ENCODE data around the gene TFAP2E.

Gene TFAP2E

GRCh38 chr1:35573198-35574124, at the start of gene TFAP2E:
Gene TFAP2E, plus strand, starts transcription at chr1:35573314. Its CDS starts 264 bp downstream, at chr1:35573578.
- no peak within 1 kb of the TSS for H3K27ac Mint-ChIP-seq
- peak; percentile 35 for ATAC-seq
- no peak within 1 kb of the TSS for H3K4me3 Mint-ChIP-seq
- no peaks in the 10 kb centered on the region for H3K36me3 Mint-ChIP-seq
- peaks cover 24% of the 10 kb centered on the region for H3K4me1 Mint-ChIP-seq
- no peaks in the 10 kb centered on the region for H3K9me3 Mint-ChIP-seq
- peaks cover 17% of the 10 kb centered on the region for H3K27me3 Mint-ChIP-seq

DNA sequence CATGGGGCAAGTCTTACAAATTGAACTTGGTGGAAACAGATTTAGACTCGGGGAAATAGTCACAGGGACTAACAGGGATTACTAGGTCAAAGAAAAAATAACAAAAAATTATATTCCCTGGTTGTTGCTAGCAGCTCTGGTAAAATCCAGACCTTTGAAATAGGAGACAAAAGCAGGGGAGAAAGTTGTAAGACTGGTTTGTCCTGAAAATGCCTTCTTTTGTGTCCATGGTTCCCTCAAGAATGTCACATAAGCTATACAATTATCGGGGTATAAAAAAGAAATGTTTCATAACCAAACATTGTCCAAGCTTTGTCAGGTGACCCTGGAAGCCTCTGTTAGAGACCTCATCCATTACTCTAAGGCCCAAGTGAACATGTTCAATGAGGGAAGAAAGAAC, 49.0 kb upstream of the TFAP2E start:
- Mint-ChIP-seq H3K27ac (no peak overlapping the region), H3K36me3 (peaks cover 54% of the 10 kb centered on the region)

DNA sequence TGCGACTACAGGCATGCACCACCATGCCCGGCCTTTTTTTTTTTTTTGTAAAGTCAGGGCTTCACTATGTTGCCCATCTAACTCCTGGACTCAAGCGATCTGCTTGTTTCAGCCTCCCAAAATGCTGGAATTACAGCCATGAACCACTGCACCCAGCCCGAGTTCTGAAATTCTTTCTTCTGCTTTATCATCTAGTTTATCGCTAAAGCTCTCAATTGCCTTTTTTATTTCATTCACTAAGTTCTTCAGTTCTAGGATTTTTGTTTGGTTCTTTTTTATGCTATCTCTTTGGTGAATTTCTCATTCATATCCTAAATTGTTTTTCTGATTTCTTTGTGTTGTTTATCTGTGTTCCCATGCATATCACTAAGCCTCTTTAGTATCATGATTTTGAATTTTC, 42.9 kb upstream of the TFAP2E start:
- Mint-ChIP-seq H3K36me3 (peaks cover 58% of the 10 kb centered on the region), H3K27me3 (no peaks in the 10 kb centered on the region), H3K4me3 (no peak overlapping the region), H3K27ac (no peak overlapping the region), H3K9me3 (peaks cover 15% of the 10 kb centered on the region), H3K4me1 (no peaks in the 10 kb centered on the region)
- no peak for ATAC-seq

More for the DNA sequence above, 49.0 kb upstream of the TFAP2E start:
- H3K4me1 Mint-ChIP-seq, result no peaks in the 10 kb centered on the region
- H3K9me3 Mint-ChIP-seq, result peaks cover 12% of the 10 kb centered on the region
- no peaks in the 10 kb centered on the region for H3K27me3 Mint-ChIP-seq
- no peak for ATAC-seq
- no peak overlapping the region for H3K4me3 Mint-ChIP-seq

DNA sequence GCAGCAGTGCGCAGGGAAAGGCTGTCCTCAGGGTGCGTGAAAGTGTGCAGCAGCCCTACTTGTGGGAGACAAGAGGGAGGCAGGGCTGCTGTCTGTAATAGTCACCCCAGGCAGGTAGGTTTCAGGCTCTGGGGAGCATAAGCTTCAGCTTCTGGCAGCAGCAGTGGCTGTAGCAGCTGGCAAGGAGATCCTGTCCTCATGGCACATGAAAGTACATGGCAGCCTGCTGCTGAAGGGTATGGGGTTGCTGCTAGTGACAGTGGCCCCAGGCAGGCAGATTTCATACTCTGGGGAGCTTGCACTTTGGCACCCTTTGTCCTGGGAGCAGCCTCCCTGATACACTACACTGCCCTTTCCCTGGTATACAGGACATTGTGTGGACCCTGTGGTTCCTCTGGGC, 42.2 kb upstream of the TFAP2E start:
- ATAC-seq, result no peak
- no peaks in the 10 kb centered on the region for H3K27me3 Mint-ChIP-seq
- H3K4me3 Mint-ChIP-seq, result no peak overlapping the region
- no peak overlapping the region for H3K27ac Mint-ChIP-seq
- H3K9me3 Mint-ChIP-seq, result peaks cover 15% of the 10 kb centered on the region
- H3K36me3 Mint-ChIP-seq, result peaks cover 66% of the 10 kb centered on the region
- H3K4me1 Mint-ChIP-seq, result peaks cover 7% of the 10 kb centered on the region

DNA sequence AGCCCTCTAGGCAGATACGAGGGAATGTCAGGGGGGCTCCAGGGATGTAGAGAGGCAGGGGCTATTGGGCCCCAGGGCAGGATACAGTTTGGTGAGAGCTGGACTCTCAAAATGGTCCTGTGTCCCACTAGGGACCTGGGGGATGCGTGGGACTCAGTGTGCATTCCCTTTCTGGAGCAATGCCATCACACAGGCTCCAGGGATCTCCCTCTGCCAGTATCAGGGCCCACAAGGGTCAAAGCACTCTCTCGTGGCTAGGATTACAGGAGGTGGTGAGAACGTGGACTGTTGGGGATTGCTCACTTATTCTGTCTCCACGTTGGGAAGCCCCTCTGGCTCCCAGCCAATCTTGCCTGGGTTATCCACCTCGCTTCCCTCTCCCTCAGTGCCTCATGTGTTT, 41.7 kb upstream of the TFAP2E start:
- H3K27me3 Mint-ChIP-seq, result no peaks in the 10 kb centered on the region
- peaks cover 9% of the 10 kb centered on the region for H3K4me1 Mint-ChIP-seq

DNA sequence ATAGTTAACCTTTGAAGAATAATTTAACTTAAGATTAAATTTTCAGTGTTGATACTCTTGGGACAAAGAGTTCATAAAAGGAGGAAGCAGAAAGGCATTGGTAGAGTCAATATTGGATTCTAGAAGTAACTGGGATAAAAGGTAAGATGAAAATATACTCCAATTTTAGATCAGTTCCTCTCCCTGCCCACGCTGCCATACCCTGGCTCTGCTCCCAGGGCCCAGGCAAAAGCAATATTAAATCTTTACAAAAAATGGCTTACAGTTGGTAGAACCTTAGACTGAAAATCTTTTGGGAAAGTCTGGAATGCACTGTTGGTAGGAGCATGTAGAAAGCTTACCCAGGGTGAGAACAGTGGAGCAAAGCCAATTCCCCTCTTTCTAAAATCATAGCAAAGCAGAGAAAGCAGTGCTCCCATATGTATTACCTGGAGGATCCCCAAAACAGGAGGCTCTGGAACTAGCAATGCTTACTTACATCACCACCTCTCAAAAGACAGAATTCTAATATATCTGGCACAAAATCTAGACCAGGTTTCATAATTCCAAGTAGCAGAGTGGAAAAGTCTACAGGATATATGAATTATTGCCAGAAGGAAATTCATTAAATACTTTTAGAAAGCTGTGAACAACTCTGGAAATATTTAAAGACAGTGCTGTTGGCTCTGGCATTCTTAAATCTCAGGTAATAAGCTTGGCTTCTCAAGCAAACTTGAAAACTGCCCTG, 40.5 kb upstream of the TFAP2E start:
- Mint-ChIP-seq H3K27me3 (no peaks in the 10 kb centered on the region), H3K4me3 (no peak overlapping the region), H3K9me3 (peaks cover 12% of the 10 kb centered on the region), H3K27ac (no peak overlapping the region), H3K36me3 (peaks cover 55% of the 10 kb centered on the region), H3K4me1 (peaks cover 14% of the 10 kb centered on the region)
- no peak for ATAC-seq

More for the DNA sequence above, 41.7 kb upstream of the TFAP2E start:
- H3K9me3 Mint-ChIP-seq, result peaks cover 15% of the 10 kb centered on the region
- no peak overlapping the region for H3K27ac Mint-ChIP-seq
- peaks cover 68% of the 10 kb centered on the region for H3K36me3 Mint-ChIP-seq
- no peak overlapping the region for H3K4me3 Mint-ChIP-seq
- ATAC-seq, result no peak

DNA sequence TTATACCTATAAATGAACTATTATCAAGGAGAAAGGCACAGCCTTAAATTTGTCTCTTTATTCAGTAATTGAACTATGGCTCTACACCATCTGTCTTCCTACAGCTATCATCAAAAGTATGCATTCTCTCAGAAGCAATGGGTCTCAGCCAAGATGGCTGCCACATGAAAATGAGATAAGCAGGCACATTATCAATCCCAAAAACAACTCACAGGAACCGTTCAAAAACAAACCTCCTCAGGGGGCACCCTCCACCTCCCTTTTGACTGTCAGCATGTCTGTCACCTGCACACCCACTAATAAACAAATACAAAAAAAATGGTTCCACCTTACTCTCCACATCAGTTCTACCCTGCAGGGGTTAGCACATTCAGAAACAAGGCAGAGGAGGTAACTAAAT, 39.5 kb upstream of the TFAP2E start:
- Mint-ChIP-seq H3K4me1 (peaks cover 18% of the 10 kb centered on the region), H3K4me3 (no peak overlapping the region)

GRCh38 chr1:35535243-35535642, 37.9 kb upstream of the TFAP2E start:
- Mint-ChIP-seq H3K27me3 (no peaks in the 10 kb centered on the region), H3K27ac (no peak overlapping the region), H3K9me3 (peaks cover 3% of the 10 kb centered on the region), H3K36me3 (peaks cover 41% of the 10 kb centered on the region), H3K4me1 (peaks cover 35% of the 10 kb centered on the region), H3K4me3 (no peak overlapping the region)
- ATAC-seq, result no peak

More for the DNA sequence above, 39.5 kb upstream of the TFAP2E start:
- Mint-ChIP-seq H3K27me3 (no peaks in the 10 kb centered on the region), H3K27ac (no peak overlapping the region), H3K36me3 (peaks cover 47% of the 10 kb centered on the region), H3K9me3 (peaks cover 10% of the 10 kb centered on the region)
- ATAC-seq, result no peak

DNA sequence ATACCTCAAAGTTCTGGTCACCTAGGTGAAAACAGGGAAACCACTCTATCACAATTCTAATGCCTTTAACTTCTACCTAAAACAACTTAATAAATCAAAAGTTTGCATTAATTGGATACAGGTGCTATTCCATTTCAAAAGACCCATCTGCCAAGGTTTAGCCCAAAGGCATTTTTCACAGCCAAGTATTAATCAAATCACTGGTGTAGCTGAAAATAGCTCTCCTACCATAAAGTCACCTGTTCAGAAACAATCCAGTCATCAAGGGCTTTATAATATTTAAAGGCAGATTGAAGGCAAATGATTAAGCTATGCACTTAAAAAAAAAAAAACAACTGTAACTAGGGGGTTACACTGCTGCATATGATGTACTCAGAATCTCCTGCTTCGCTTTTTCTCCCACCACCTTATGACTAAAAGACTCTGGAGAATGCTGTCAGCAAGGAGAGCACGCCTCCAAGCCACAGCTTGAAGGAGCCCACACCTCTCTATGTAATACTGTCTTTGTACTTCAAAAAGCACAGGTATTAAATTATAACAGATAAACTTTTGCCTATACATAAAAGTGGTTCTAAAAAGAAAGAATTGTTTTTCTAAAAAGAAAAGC, 36.5 kb upstream of the TFAP2E start:
- no peak overlapping the region for H3K27ac Mint-ChIP-seq
- H3K9me3 Mint-ChIP-seq, result no peaks in the 10 kb centered on the region
- no peak for ATAC-seq
- H3K4me1 Mint-ChIP-seq, result peaks cover 39% of the 10 kb centered on the region
- no peaks in the 10 kb centered on the region for H3K27me3 Mint-ChIP-seq
- peaks cover 33% of the 10 kb centered on the region for H3K36me3 Mint-ChIP-seq
- no peak overlapping the region for H3K4me3 Mint-ChIP-seq

GRCh38 chr1:35537806-35538205, 35.3 kb upstream of the TFAP2E start:
- Mint-ChIP-seq H3K27ac (no peak overlapping the region), H3K27me3 (no peaks in the 10 kb centered on the region), H3K4me1 (peaks cover 39% of the 10 kb centered on the region)

DNA sequence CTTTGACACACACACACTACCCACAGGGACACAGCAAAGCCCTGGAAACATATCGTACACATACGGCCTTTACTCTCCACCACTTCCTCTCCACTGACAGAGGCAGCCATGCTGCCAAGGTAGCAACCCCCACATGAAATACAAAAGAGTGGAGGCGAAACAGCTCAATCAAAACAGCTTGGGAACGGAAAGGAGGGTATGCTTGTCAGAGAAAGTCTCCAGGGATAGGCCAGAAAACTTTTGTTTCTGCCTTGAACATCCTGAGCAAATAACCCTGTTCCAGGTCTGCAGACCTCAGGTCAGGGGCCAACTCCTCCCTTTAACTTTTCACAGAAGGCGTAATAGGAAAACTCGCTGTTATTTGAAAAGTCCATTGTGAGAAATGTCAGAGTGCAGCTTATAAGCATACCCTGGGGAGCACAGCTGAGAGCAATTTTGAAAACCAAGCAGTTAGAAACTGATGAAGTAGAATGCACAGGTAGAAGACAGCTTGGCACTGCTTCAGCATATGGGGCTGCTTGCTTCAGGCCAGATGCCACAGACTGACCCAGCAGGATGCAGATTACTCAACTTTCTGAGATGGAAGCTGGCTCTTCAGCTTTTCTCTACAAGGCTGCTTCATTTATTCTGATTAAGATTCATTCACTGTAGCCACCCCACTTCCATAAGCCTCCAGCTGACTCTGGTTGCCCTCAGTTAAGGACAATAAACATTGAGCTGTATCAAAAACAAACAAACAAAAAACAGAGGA, 33.9 kb upstream of the TFAP2E start:
- Mint-ChIP-seq H3K9me3 (no peaks in the 10 kb centered on the region), H3K27me3 (no peaks in the 10 kb centered on the region), H3K4me3 (peak overlapping the region; percentile 5), H3K4me1 (peaks cover 48% of the 10 kb centered on the region), H3K27ac (peak overlapping the region; percentile 82), H3K36me3 (peaks cover 41% of the 10 kb centered on the region)
- ATAC-seq, result peak; percentile 77

More at GRCh38 chr1:35537806-35538205, 35.3 kb upstream of the TFAP2E start:
- H3K9me3 Mint-ChIP-seq, result no peaks in the 10 kb centered on the region
- ATAC-seq, result no peak
- H3K4me3 Mint-ChIP-seq, result no peak overlapping the region
- H3K36me3 Mint-ChIP-seq, result peaks cover 40% of the 10 kb centered on the region

GRCh38 chr1:35539824-35540261, 33.3 kb upstream of the TFAP2E start:
- peaks cover 51% of the 10 kb centered on the region for H3K4me1 Mint-ChIP-seq
- H3K4me3 Mint-ChIP-seq, result no peak overlapping the region
- peak overlapping the region; percentile 82 for H3K27ac Mint-ChIP-seq
- H3K27me3 Mint-ChIP-seq, result no peaks in the 10 kb centered on the region
- no peaks in the 10 kb centered on the region for H3K9me3 Mint-ChIP-seq
- peaks cover 42% of the 10 kb centered on the region for H3K36me3 Mint-ChIP-seq
- peak; percentile 73 for ATAC-seq

DNA sequence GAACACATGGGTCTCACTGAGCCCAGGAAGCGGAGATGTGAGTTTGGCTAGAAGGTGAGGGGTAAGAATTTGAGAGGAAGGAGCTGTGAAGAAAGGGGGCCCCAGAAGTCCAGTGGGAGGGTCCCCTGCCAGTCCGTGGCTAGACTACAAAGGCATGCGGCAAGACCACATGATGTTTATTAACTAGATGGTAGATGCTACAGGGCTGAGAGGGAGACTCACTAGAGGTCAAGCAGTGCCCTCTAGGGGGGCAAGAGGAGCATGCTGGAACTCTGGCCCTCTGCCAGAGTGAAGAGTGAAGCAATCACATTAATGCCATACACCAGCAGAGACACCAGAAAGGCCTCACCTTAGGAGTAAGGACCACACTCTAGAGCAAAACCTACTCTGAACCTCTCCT, 28.1 kb upstream of the TFAP2E start:
- Mint-ChIP-seq H3K4me1 (peaks cover 44% of the 10 kb centered on the region), H3K27me3 (no peaks in the 10 kb centered on the region), H3K4me3 (no peak overlapping the region), H3K36me3 (peaks cover 49% of the 10 kb centered on the region), H3K27ac (no peak overlapping the region), H3K9me3 (no peaks in the 10 kb centered on the region)
- no peak for ATAC-seq

GRCh38 chr1:35546614-35547013, 26.5 kb upstream of the TFAP2E start:
- no peak overlapping the region for H3K4me3 Mint-ChIP-seq
- H3K27me3 Mint-ChIP-seq, result no peaks in the 10 kb centered on the region
- peaks cover 38% of the 10 kb centered on the region for H3K4me1 Mint-ChIP-seq
- H3K36me3 Mint-ChIP-seq, result peaks cover 44% of the 10 kb centered on the region
- ATAC-seq, result no peak
- H3K9me3 Mint-ChIP-seq, result no peaks in the 10 kb centered on the region
- H3K27ac Mint-ChIP-seq, result no peak overlapping the region

DNA sequence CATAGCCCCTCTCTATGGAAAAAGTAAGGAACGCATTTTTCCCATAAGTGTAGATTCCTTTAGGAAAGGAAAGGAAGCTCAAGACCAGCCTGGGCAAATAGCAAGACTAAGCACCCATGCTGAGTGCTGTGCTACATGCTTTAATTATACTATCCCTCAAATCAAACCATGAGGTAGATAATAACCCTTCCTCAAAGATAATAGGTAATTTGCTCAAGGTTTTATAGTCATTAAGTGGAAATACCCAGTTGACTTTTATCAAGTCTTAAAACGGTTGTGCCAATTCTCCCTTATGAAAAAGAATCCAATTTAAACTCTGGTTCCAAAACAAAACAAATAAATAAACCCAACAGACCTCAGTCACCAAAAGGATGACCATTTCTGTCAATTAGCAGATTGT, 19.3 kb upstream of the TFAP2E start:
- Mint-ChIP-seq H3K36me3 (peaks cover 17% of the 10 kb centered on the region), H3K27ac (no peak overlapping the region), H3K4me3 (no peak overlapping the region), H3K27me3 (no peaks in the 10 kb centered on the region), H3K9me3 (no peaks in the 10 kb centered on the region), H3K4me1 (peaks cover 47% of the 10 kb centered on the region)
- no peak for ATAC-seq

All from stimulated activated memory B cell treated with anti-CD40 and anti-IgM and Interleukin-4, amounts not matched to agents 10 μg/mL and 1 μg/mL and 100 μg/mL, for 72 hours (primary cell).